ENCODE data around the gene RPS3.
A peak's percentile ranks its signal among the peaks of the same experiment; 100 is the strongest.
"Not testable (repeated sequence)": the region's sequence is repeated elsewhere in the genome, so short reads cannot be mapped to it uniquely, and the experiment has no call there.

The RPS3 gene

GRCh38 chr11:75398906-75399305 lies 412 bp upstream of the RPS3 start:
- H3K36me3 ChIP-seq (ENCODE audit: control insufficient read depth, insufficient read depth, low read length) = peaks cover 37% of the 10 kb centered on the region
- no peaks in the 10 kb centered on the region for H3K9me3 ChIP-seq (ENCODE audit: control insufficient read depth, low read length)
- H3K4me1 ChIP-seq (ENCODE audit: control insufficient read depth, insufficient read depth, low read length, poor library complexity, severe bottlenecking) = peaks cover 22% of the 10 kb centered on the region
- H3K4me3 ChIP-seq (ENCODE audit: extremely low read depth, insufficient read depth, low read length, poor library complexity, severe bottlenecking) = no peak overlapping the region
- 76 to 89% methylated on average over 7 to 8 of the region's 8 CpGs for WGBS, 2 experiments (ENCODE audit: insufficient coverage in 2 of 2)
- H3K27ac ChIP-seq (ENCODE audit: low read depth, low read length, severe bottlenecking) = no peak overlapping the region

GRCh38 chr11:75400146-75400865 lies 988 bp downstream of the RPS3 start:
- Histone ChIP-seq H3K4me3 (ENCODE audit: extremely low read depth, insufficient read depth, low read length, poor library complexity, severe bottlenecking) (peak overlapping the region; percentile 82), H3K4me1 (ENCODE audit: control insufficient read depth, insufficient read depth, low read length, poor library complexity, severe bottlenecking) (peaks cover 22% of the 10 kb centered on the region), H3K36me3 (ENCODE audit: control insufficient read depth, insufficient read depth, low read length) (peaks cover 51% of the 10 kb centered on the region), H3K9me3 (ENCODE audit: control insufficient read depth, low read length) (no peaks in the 10 kb centered on the region), H3K27ac (ENCODE audit: low read depth, low read length, severe bottlenecking) (peak overlapping the region; percentile 98)
- 0 to 3% methylated on average over 2 to 6 of the region's 11 CpGs for WGBS, 2 experiments (ENCODE audit: insufficient coverage in 2 of 2)

- no peaks in the 10 kb centered on the region for H3K9me3 ChIP-seq (ENCODE audit: control insufficient read depth, low read length)
- H3K36me3 ChIP-seq (ENCODE audit: control insufficient read depth, insufficient read depth, low read length) = peaks cover 70% of the 10 kb centered on the region
- peak overlapping the region; percentile 82 for H3K4me3 ChIP-seq (ENCODE audit: extremely low read depth, insufficient read depth, low read length, poor library complexity, severe bottlenecking)
- H3K27ac ChIP-seq (ENCODE audit: low read depth, low read length, severe bottlenecking) = peak overlapping the region; percentile 41
- peaks cover 24% of the 10 kb centered on the region for H3K4me1 ChIP-seq (ENCODE audit: control insufficient read depth, insufficient read depth, low read length, poor library complexity, severe bottlenecking)
- WGBS, 2 experiments (ENCODE audit: insufficient coverage in 2 of 2) = 94% methylated on average over 8 to 10 of the region's 10 CpGs
Measured at GRCh38 chr11:75402002-75402773, 2.9 kb downstream of the RPS3 start.

GRCh38 chr11:75403037-75403436 lies 3.7 kb downstream of the RPS3 start:
- peaks cover 24% of the 10 kb centered on the region for H3K4me1 ChIP-seq (ENCODE audit: control insufficient read depth, insufficient read depth, low read length, poor library complexity, severe bottlenecking)
- no peak overlapping the region for H3K4me3 ChIP-seq (ENCODE audit: extremely low read depth, insufficient read depth, low read length, poor library complexity, severe bottlenecking)
- 100% methylated on average over 1 of the region's 1 CpG for WGBS, 2 experiments (ENCODE audit: insufficient coverage in 2 of 2)
- H3K36me3 ChIP-seq (ENCODE audit: control insufficient read depth, insufficient read depth, low read length) = peaks cover 78% of the 10 kb centered on the region
- no peak overlapping the region for H3K27ac ChIP-seq (ENCODE audit: low read depth, low read length, severe bottlenecking)
- H3K9me3 ChIP-seq (ENCODE audit: control insufficient read depth, low read length) = no peaks in the 10 kb centered on the region

- Histone ChIP-seq H3K27ac (ENCODE audit: low read depth, low read length, severe bottlenecking) (no peak overlapping the region), H3K36me3 (ENCODE audit: control insufficient read depth, insufficient read depth, low read length) (peaks cover 89% of the 10 kb centered on the region)
Measured at GRCh38 chr11:75403983-75404658, 4.8 kb downstream of the RPS3 start.

GRCh38 chr11:75406338-75406777 lies 7.0 kb downstream of the RPS3 start:
- Histone ChIP-seq H3K9me3 (ENCODE audit: control insufficient read depth, low read length) (no peaks in the 10 kb centered on the region), H3K4me1 (ENCODE audit: control insufficient read depth, insufficient read depth, low read length, poor library complexity, severe bottlenecking) (peaks cover 23% of the 10 kb centered on the region), H3K36me3 (ENCODE audit: control insufficient read depth, insufficient read depth, low read length) (peaks cover 80% of the 10 kb centered on the region), H3K4me3 (ENCODE audit: extremely low read depth, insufficient read depth, low read length, poor library complexity, severe bottlenecking) (no peak overlapping the region), H3K27ac (ENCODE audit: low read depth, low read length, severe bottlenecking) (no peak overlapping the region)
- no CpG with 5 or more reads among the region's 1 CpG for WGBS, 2 experiments (ENCODE audit: insufficient coverage in 2 of 2)

More at GRCh38 chr11:75403983-75404658, 4.8 kb downstream of the RPS3 start:
- Histone ChIP-seq H3K9me3 (ENCODE audit: control insufficient read depth, low read length) (no peaks in the 10 kb centered on the region), H3K4me3 (ENCODE audit: extremely low read depth, insufficient read depth, low read length, poor library complexity, severe bottlenecking) (no peak overlapping the region), H3K4me1 (ENCODE audit: control insufficient read depth, insufficient read depth, low read length, poor library complexity, severe bottlenecking) (peaks cover 24% of the 10 kb centered on the region)
- WGBS, 2 experiments (ENCODE audit: insufficient coverage in 2 of 2) = 96 to 97% methylated on average over 14 to 15 of the region's 15 CpGs

- WGBS, 2 experiments (ENCODE audit: insufficient coverage in 2 of 2) = no CpG with 5 or more reads among the region's 2 CpGs
- peaks cover 76% of the 10 kb centered on the region for H3K36me3 ChIP-seq (ENCODE audit: control insufficient read depth, insufficient read depth, low read length)
- no peak overlapping the region for H3K27ac ChIP-seq (ENCODE audit: low read depth, low read length, severe bottlenecking)
- no peak overlapping the region for H3K4me3 ChIP-seq (ENCODE audit: extremely low read depth, insufficient read depth, low read length, poor library complexity, severe bottlenecking)
- H3K4me1 ChIP-seq (ENCODE audit: control insufficient read depth, insufficient read depth, low read length, poor library complexity, severe bottlenecking) = peaks cover 2% of the 10 kb centered on the region
- H3K9me3 ChIP-seq (ENCODE audit: control insufficient read depth, low read length) = no peaks in the 10 kb centered on the region
Measured at GRCh38 chr11:75408957-75409219, 9.6 kb downstream of the RPS3 start.

- H3K4me1 ChIP-seq (ENCODE audit: control insufficient read depth, insufficient read depth, low read length, poor library complexity, severe bottlenecking); H3K9me3 ChIP-seq (ENCODE audit: control insufficient read depth, low read length); H3K4me3 ChIP-seq (ENCODE audit: extremely low read depth, insufficient read depth, low read length, poor library complexity, severe bottlenecking); H3K27ac ChIP-seq (ENCODE audit: low read depth, low read length, severe bottlenecking): not testable (repeated sequence)
- peaks cover 74% of the 10 kb centered on the region for H3K36me3 ChIP-seq (ENCODE audit: control insufficient read depth, insufficient read depth, low read length)
- WGBS, 2 experiments (ENCODE audit: insufficient coverage in 2 of 2) = no CpG with 5 or more reads among the region's 33 CpGs
Measured at GRCh38 chr11:75409971-75410370, 10.7 kb downstream of the RPS3 start.

GRCh38 chr11:75413146-75413545 lies 13.8 kb downstream of the RPS3 start:
- not testable (repeated sequence) for H3K4me3 ChIP-seq (ENCODE audit: extremely low read depth, insufficient read depth, low read length, poor library complexity, severe bottlenecking); H3K4me1 ChIP-seq (ENCODE audit: control insufficient read depth, insufficient read depth, low read length, poor library complexity, severe bottlenecking); H3K9me3 ChIP-seq (ENCODE audit: control insufficient read depth, low read length); H3K27ac ChIP-seq (ENCODE audit: low read depth, low read length, severe bottlenecking)
- WGBS, 2 experiments (ENCODE audit: insufficient coverage in 2 of 2) = 92 to 97% methylated on average over 5 to 7 of the region's 10 CpGs
- H3K36me3 ChIP-seq (ENCODE audit: control insufficient read depth, insufficient read depth, low read length) = peaks cover 72% of the 10 kb centered on the region

- peaks cover 8% of the 10 kb centered on the region for H3K4me1 ChIP-seq (ENCODE audit: control insufficient read depth, insufficient read depth, low read length, poor library complexity, severe bottlenecking)
- peaks cover 65% of the 10 kb centered on the region for H3K36me3 ChIP-seq (ENCODE audit: control insufficient read depth, insufficient read depth, low read length)
- no peak overlapping the region for H3K4me3 ChIP-seq (ENCODE audit: extremely low read depth, insufficient read depth, low read length, poor library complexity, severe bottlenecking)
- no peak overlapping the region for H3K27ac ChIP-seq (ENCODE audit: low read depth, low read length, severe bottlenecking)
- WGBS, 2 experiments (ENCODE audit: insufficient coverage in 2 of 2) = 100% methylated on average over 1 to 2 of the region's 2 CpGs
- no peaks in the 10 kb centered on the region for H3K9me3 ChIP-seq (ENCODE audit: control insufficient read depth, low read length)
Measured at GRCh38 chr11:75413864-75414263, 14.5 kb downstream of the RPS3 start.

Data from mesodermal cell (in vitro differentiated cells).